Right hindlimb (tissue), 1 donor: Measurements from ENCODE around the gene UPK1A.
"Not testable (repeated sequence)": the region's sequence is repeated elsewhere in the genome, so short reads cannot be mapped to it uniquely, and the experiment has no call there.

Experiments
- DNase-seq: peaks from one replicate; pipeline ENCODE4 v3.0.0-alpha.2; 2018

The UPK1A gene

GRCh38 chr19:35718345-35719041 is 52.2 kb downstream of the UPK1A start:
- DNase-seq, result peak; percentile 57

GRCh38 chr19:35719402-35720162 is 53.3 kb downstream of the UPK1A start:
- DNase-seq, result no peak

GRCh38 chr19:35720163-35720524 is 53.8 kb downstream of the UPK1A start:
- DNase-seq, result no peak

GRCh38 chr19:35720648-35721047 is 54.3 kb downstream of the UPK1A start:
- no peak for DNase-seq

GRCh38 chr19:35721374-35721773 is 55.1 kb downstream of the UPK1A start:
- no peak for DNase-seq

GRCh38 chr19:35722461-35722860 is 56.1 kb downstream of the UPK1A start:
- DNase-seq, result no peak

- no peak for DNase-seq
These were observed 56.6 kb downstream of the UPK1A start for GRCh38 chr19:35722897-35723296.

- no peak for DNase-seq
These were observed 57.4 kb downstream of the UPK1A start for GRCh38 chr19:35723671-35724070.

- not testable (repeated sequence) for DNase-seq
These were observed 57.8 kb downstream of the UPK1A start for GRCh38 chr19:35724132-35724531.

- DNase-seq, result no peak
These were observed 58.2 kb downstream of the UPK1A start for GRCh38 chr19:35724560-35724959.

- DNase-seq, result no peak
These were observed 59.0 kb downstream of the UPK1A start for GRCh38 chr19:35725216-35725861.

- no peak for DNase-seq
These were observed 61.0 kb downstream of the UPK1A start for GRCh38 chr19:35727053-35727955.
